ENCODE data around the gene PPDPF. TPM values are rescaled to one million over a fixed set of nuclear protein-coding genes. Genes with fewer than 3 reads are reported as not detected.
"Not testable (repeated sequence)": the region's sequence is repeated elsewhere in the genome, so short reads cannot be mapped to it uniquely, and the experiment has no call there.

Gene PPDPF
- total RNA-seq, 1 donor from 2014 or later, result 162 TPM

GRCh38 chr20:63499338-63499969 lies 21.1 kb upstream of the PPDPF start:
- DNase-seq (ENCODE audit: extremely low read depth, low read depth, low spot score), result no peak

GRCh38 chr20:63500151-63500901 lies 20.2 kb upstream of the PPDPF start:
- no peak for DNase-seq (ENCODE audit: extremely low read depth, low read depth, low spot score)

- DNase-seq (ENCODE audit: extremely low read depth, low read depth, low spot score), result no peak
Measured at GRCh38 chr20:63500902-63501817, 19.4 kb upstream of the PPDPF start.

- DNase-seq (ENCODE audit: extremely low read depth, low read depth, low spot score), result no peak
Measured at GRCh38 chr20:63501818-63502670, 18.5 kb upstream of the PPDPF start.

- no peak for DNase-seq (ENCODE audit: extremely low read depth, low read depth, low spot score)
Measured at GRCh38 chr20:63502671-63503172, 17.8 kb upstream of the PPDPF start.

GRCh38 chr20:63503524-63503923 lies 17.0 kb upstream of the PPDPF start:
- DNase-seq (ENCODE audit: extremely low read depth, low read depth, low spot score), result no peak

- no peak for DNase-seq (ENCODE audit: extremely low read depth, low read depth, low spot score)
Measured at GRCh38 chr20:63504642-63505041, 15.9 kb upstream of the PPDPF start.

- DNase-seq (ENCODE audit: extremely low read depth, low read depth, low spot score), result no peak
Measured at GRCh38 chr20:63505281-63505680, 15.3 kb upstream of the PPDPF start.

GRCh38 chr20:63505723-63506122 lies 14.8 kb upstream of the PPDPF start:
- no peak for DNase-seq (ENCODE audit: extremely low read depth, low read depth, low spot score)

GRCh38 chr20:63507083-63507743 lies 13.4 kb upstream of the PPDPF start:
- DNase-seq (ENCODE audit: extremely low read depth, low read depth, low spot score), result no peak

GRCh38 chr20:63508072-63508768 lies 12.3 kb upstream of the PPDPF start:
- DNase-seq (ENCODE audit: extremely low read depth, low read depth, low spot score), result no peak

- no peak for DNase-seq (ENCODE audit: extremely low read depth, low read depth, low spot score)
Measured at GRCh38 chr20:63509088-63509564, 11.4 kb upstream of the PPDPF start.

- no peak for DNase-seq (ENCODE audit: extremely low read depth, low read depth, low spot score)
Measured at GRCh38 chr20:63513207-63513606, 7.4 kb upstream of the PPDPF start.

- DNase-seq (ENCODE audit: extremely low read depth, low read depth, low spot score), result not testable (repeated sequence)
Measured at GRCh38 chr20:63514520-63514919, 6.0 kb upstream of the PPDPF start.

- DNase-seq (ENCODE audit: extremely low read depth, low read depth, low spot score), result no peak
Measured at GRCh38 chr20:63517376-63518309, 2.9 kb upstream of the PPDPF start.

GRCh38 chr20:63518351-63518861 lies 2.2 kb upstream of the PPDPF start:
- no peak for DNase-seq (ENCODE audit: extremely low read depth, low read depth, low spot score)

GRCh38 chr20:63518946-63519667 lies 1.5 kb upstream of the PPDPF start:
- DNase-seq (ENCODE audit: extremely low read depth, low read depth, low spot score), result no peak
